ENCODE measurements around the gene HHIP. TPM values are rescaled to one million over a fixed set of nuclear protein-coding genes. Genes with fewer than 3 reads are reported as not detected.
A peak's percentile ranks its signal among the peaks of the same experiment; 100 is the strongest.

HHIP gene
- total RNA-seq, 1 donor: 0.72 TPM

GRCh38 chr4:144611850-144612249, 34.1 kb upstream of the HHIP start:
- Histone ChIP-seq H3K79me2 (ENCODE audit: insufficient read depth, low read length) (no peaks in the 10 kb centered on the region), H4K20me1 (ENCODE audit: insufficient read depth, low read length) (no peaks in the 10 kb centered on the region), H2AFZ (ENCODE audit: low read length) (no peak overlapping the region), H3K4me3 (ENCODE audit: insufficient read depth, low read length) (no peak overlapping the region), H3K36me3 (ENCODE audit: insufficient read depth, low read length) (no peaks in the 10 kb centered on the region), H3K9me3 (ENCODE audit: low read depth, low read length) (no peaks in the 10 kb centered on the region), H3K27me3 (ENCODE audit: insufficient read depth, low read length) (no peaks in the 10 kb centered on the region), H3K4me1 (ENCODE audit: insufficient read depth, low read length) (peaks cover 8% of the 10 kb centered on the region), H3K4me2 (ENCODE audit: insufficient read depth, low read length) (no peak overlapping the region), H3K27ac (ENCODE audit: low read depth, low read length) (no peak overlapping the region)
- no peak for DNase-seq (ENCODE audit: insufficient read length, low spot score, missing footprints)
- TF ChIP-seq CTCF (IDR thresholded peaks at IDR 0.05; ENCODE audit: extremely low read depth, low read depth, low read length): peak; percentile 65

GRCh38 chr4:144614850-144615585, 30.9 kb upstream of the HHIP start:
- H4K20me1 ChIP-seq (ENCODE audit: insufficient read depth, low read length): no peaks in the 10 kb centered on the region
- no peak for DNase-seq (ENCODE audit: insufficient read length, low spot score, missing footprints)
- no peaks in the 10 kb centered on the region for H3K27me3 ChIP-seq (ENCODE audit: insufficient read depth, low read length)
- H3K9me3 ChIP-seq (ENCODE audit: low read depth, low read length): no peaks in the 10 kb centered on the region
- no peak overlapping the region for H3K27ac ChIP-seq (ENCODE audit: low read depth, low read length)
- no peak overlapping the region for H3K4me2 ChIP-seq (ENCODE audit: insufficient read depth, low read length)
- TF ChIP-seq CTCF (IDR thresholded peaks at IDR 0.05; ENCODE audit: extremely low read depth, low read depth, low read length): no peak
- H2AFZ ChIP-seq (ENCODE audit: low read length): no peak overlapping the region
- H3K4me3 ChIP-seq (ENCODE audit: insufficient read depth, low read length): no peak overlapping the region
- peaks cover 8% of the 10 kb centered on the region for H3K4me1 ChIP-seq (ENCODE audit: insufficient read depth, low read length)
- H3K36me3 ChIP-seq (ENCODE audit: insufficient read depth, low read length): no peaks in the 10 kb centered on the region
- H3K79me2 ChIP-seq (ENCODE audit: insufficient read depth, low read length): no peaks in the 10 kb centered on the region

- no peak overlapping the region for H3K4me2 ChIP-seq (ENCODE audit: insufficient read depth, low read length)
- no peaks in the 10 kb centered on the region for H3K79me2 ChIP-seq (ENCODE audit: insufficient read depth, low read length)
- TF ChIP-seq CTCF (IDR thresholded peaks at IDR 0.05; ENCODE audit: extremely low read depth, low read depth, low read length): no peak
- no peaks in the 10 kb centered on the region for H4K20me1 ChIP-seq (ENCODE audit: insufficient read depth, low read length)
- no peak for DNase-seq (ENCODE audit: insufficient read length, low spot score, missing footprints)
- no peaks in the 10 kb centered on the region for H3K36me3 ChIP-seq (ENCODE audit: insufficient read depth, low read length)
- H3K4me1 ChIP-seq (ENCODE audit: insufficient read depth, low read length): no peaks in the 10 kb centered on the region
- H3K27ac ChIP-seq (ENCODE audit: low read depth, low read length): no peak overlapping the region
- H3K4me3 ChIP-seq (ENCODE audit: insufficient read depth, low read length): no peak overlapping the region
- no peaks in the 10 kb centered on the region for H3K27me3 ChIP-seq (ENCODE audit: insufficient read depth, low read length)
- H3K9me3 ChIP-seq (ENCODE audit: low read depth, low read length): no peaks in the 10 kb centered on the region
- H2AFZ ChIP-seq (ENCODE audit: low read length): no peak overlapping the region
These were observed 24.3 kb upstream of the HHIP start for GRCh38 chr4:144621681-144622080.

- no peaks in the 10 kb centered on the region for H3K79me2 ChIP-seq (ENCODE audit: insufficient read depth, low read length)
- H3K4me3 ChIP-seq (ENCODE audit: insufficient read depth, low read length): no peak overlapping the region
- no peak overlapping the region for H3K4me2 ChIP-seq (ENCODE audit: insufficient read depth, low read length)
- no peaks in the 10 kb centered on the region for H3K4me1 ChIP-seq (ENCODE audit: insufficient read depth, low read length)
- no peak overlapping the region for H2AFZ ChIP-seq (ENCODE audit: low read length)
- no peak for DNase-seq (ENCODE audit: insufficient read length, low spot score, missing footprints)
- no peaks in the 10 kb centered on the region for H3K27me3 ChIP-seq (ENCODE audit: insufficient read depth, low read length)
- H3K27ac ChIP-seq (ENCODE audit: low read depth, low read length): no peak overlapping the region
- TF ChIP-seq CTCF (IDR thresholded peaks at IDR 0.05; ENCODE audit: extremely low read depth, low read depth, low read length): no peak
- no peaks in the 10 kb centered on the region for H3K36me3 ChIP-seq (ENCODE audit: insufficient read depth, low read length)
- no peaks in the 10 kb centered on the region for H4K20me1 ChIP-seq (ENCODE audit: insufficient read depth, low read length)
- H3K9me3 ChIP-seq (ENCODE audit: low read depth, low read length): no peaks in the 10 kb centered on the region
These were observed 18.3 kb upstream of the HHIP start for GRCh38 chr4:144627663-144628076.

Measured in osteoblast (primary cell).